ENCODE data around the gene BARX2.
"Not testable (repeated sequence)": the region's sequence is repeated elsewhere in the genome, so short reads cannot be mapped to it uniquely, and the experiment has no call there.

DNA sequence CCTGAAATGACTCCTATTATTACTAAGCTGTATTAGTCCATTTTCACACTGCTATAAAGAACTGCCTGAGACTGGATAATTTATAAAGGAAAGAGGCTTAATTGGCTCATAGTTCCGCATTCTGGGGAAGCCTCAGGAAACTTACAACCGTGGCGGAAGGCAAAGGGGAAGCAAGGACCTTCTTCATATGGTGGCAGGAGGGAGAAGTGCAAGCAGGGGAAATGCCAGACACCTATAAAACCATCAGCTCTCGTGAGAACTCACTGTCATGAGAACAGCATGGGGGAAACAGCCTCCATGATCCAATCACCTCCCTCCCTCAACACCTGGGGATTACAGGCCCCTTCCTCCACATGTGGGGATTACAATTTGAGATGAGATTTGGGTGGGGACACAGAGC, 47.9 kb upstream of the BARX2 start:
- not testable (repeated sequence) for TF ChIP-seq ZEB2 (tag by site-specific recombination; IDR thresholded peaks at IDR 0.05); ZBTB1 (tag by site-specific recombination; IDR thresholded peaks at IDR 0.05); MZF1 (tag by site-specific recombination; IDR thresholded peaks at IDR 0.05; ENCODE audit: borderline replicate concordance)
- TF ChIP-seq, protein P1, sequence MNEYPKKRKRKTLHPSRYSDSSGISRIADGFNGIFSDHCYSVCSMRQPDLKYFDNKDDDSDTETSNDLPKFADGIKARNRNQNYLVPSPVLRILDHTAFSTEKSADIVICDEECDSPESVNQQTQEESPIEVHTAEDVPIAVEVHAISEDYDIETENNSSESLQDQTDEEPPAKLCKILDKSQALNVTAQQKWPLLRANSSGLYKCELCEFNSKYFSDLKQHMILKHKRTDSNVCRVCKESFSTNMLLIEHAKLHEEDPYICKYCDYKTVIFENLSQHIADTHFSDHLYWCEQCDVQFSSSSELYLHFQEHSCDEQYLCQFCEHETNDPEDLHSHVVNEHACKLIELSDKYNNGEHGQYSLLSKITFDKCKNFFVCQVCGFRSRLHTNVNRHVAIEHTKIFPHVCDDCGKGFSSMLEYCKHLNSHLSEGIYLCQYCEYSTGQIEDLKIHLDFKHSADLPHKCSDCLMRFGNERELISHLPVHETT (tag by site-specific recombination; IDR thresholded peaks at IDR 0.05) = not testable (repeated sequence)
- TF ChIP-seq, protein P2, sequence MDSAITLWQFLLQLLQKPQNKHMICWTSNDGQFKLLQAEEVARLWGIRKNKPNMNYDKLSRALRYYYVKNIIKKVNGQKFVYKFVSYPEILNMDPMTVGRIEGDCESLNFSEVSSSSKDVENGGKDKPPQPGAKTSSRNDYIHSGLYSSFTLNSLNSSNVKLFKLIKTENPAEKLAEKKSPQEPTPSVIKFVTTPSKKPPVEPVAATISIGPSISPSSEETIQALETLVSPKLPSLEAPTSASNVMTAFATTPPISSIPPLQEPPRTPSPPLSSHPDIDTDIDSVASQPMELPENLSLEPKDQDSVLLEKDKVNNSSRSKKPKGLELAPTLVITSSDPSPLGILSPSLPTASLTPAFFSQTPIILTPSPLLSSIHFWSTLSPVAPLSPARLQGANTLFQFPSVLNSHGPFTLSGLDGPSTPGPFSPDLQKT (IDR thresholded peaks at IDR 0.05; ENCODE audit: borderline replicate concordance, low read depth, low read length) = not testable (repeated sequence)

Measured in HEK293 (cell line).